GM03348 (cell line): Measurements from ENCODE around the gene NGFR.

Source experiments
- DNase-seq: peaks from one replicate; pipeline ENCODE4 v3.0.0; 2012; ENCODE audit warnings: low spot score

The NGFR gene

DNA sequence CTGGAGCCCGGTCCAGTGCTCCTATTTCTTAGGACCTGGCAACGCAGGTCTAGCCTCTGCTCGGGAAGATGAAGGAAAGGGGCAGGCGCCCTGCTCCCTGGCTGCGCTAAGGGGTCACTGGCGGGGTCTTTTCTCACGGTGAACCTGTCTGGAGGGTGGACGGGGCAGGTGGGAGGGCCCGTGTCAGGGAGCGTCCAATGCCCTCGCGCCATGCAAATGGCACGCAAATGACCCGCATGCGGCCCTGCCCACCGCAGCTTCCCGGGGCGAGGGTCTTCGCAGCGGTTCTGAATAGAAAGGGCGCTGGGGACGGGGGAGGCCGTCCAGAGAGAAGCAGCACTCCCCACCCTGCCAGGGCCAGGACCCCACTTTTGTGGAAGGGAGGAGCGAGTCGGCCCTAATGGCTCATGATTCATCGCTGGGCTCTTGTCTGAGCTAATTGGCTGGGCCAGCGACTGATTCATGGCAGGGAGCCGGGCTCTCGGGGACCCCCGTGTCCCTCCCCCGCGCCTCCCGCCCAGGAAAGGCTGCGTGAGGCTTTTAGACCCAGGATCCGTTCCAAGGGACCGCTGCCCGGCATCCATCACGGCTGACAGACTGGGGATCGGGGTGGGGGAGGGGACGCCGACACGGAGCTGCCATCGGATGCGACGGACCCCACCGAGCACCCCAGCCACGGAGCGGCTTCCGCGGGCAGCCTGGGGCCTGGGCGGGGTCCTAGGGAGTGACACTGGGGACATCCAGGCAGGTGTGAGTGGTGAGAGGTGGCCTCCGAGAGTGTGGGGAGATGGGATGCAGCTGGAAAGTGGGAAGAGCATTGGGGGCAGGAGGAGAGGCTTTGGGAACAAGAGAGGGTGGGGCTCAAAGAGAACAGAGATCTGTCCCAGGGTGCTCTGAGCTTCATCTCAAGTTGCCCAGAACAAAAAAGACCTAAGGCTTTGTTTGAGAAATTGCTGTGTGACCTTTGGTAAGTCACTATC is 25.0 kb upstream of the NGFR start:
- no peak for DNase-seq

DNA sequence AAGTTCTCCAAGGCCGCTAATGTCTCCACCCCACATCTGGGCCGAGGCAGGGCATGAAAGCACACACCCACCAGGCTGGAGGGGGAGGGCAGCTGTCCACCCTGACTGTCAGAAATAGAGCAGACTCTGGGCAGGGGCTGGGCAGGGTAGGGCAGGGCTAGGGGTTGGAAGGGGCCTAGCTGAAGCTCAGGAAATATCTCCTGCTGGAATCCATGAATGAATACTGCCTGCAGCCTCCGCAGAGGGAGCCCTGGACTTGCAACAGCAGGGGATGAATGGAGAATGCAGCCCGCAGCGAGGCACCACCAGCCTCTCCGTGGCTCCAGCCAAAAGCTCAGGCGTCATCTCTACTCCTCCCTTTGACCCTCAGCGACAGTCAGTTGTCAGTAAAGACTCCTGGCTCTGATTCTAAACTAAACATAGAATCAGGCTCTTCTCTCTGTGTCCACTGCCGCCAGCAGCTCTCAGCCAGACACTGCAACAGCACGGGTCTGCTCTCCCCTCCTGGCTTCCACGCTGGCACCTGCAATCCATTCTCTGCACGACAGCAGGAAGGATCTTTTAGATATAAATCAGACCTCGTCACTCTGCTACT is 23.9 kb upstream of the NGFR start:
- DNase-seq: peak; percentile 60

GRCh38 chr17:49471769-49472168 is 23.3 kb upstream of the NGFR start:
- DNase-seq: no peak

DNA sequence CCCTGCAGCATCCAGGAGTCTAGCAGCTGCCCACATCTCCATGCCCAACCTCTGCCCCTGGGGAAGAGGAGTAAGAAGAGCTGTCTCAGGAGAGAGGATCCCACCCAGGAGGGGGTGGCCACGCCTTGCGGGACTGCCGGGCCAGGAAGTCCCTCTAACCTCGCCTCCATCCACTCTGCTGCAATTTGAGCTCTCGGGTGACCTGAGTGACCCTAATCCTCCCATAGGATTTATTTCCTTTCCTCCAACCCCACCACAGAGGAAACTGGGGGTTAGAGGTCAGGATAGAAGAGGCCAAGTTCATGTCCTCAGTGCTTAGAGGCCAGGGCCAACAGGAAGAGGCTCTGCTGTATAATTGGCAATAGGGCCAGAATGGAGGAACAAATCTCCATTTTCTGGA is 22.6 kb upstream of the NGFR start:
- no peak for DNase-seq

DNA sequence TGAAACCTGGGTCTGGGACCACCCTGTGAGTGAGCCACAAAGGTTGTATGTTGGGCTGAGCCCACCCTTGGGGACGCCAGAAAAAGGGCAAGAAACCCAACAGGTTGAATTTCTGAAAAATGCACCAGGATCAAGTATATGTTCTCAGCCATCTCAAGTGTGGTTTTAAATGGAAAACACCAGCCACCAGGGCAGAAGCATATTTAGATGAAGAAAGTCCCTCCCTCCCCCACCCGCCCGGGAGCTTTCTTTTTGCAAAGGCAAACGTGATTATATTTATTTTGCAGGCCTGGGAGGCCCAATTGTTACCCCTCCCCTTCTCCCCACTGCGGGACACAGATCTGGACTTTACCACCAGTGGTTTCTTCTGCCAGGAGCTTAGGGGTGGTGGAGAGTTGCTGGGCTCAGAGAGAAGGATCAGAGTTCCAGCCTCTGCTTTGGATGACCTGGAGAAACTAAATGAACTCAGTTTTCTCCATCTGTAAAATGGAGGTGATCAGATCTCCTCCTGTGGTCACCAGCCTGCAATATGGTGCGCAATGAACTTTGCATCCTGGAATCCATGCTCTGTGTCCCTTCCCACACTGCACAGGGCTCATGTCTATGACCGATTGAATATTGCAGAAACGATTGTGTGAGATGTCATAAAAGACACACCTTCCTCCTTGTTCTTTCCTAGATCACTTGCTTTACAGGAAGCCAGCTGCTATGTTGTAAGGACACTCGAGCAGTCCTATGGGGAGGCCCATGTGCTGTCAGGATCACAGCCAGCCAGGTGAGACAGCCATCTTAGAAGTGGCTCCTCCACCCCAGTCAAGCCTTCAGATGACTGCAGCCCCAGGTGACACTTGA is 21.0 kb upstream of the NGFR start:
- no peak for DNase-seq

DNA sequence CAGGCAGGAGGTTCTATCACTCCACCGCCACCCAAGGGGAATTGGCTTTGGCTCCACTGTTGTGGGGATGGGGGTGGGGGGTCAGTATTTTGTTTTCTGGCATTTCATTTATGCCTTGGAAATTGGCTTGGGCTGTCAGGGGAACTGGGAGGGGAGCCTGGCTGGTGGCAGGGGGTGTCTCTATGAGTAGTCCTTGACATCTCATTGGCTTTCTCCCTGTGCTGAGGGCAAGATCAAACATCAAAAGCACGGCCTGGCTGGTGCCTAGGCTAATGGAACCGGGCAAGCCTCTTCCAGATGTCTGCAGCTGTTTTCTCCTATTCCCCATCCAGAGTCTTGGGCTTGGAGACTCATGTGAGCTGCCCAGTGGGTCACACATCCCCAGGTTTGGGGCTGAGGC is 17.4 kb upstream of the NGFR start:
- DNase-seq: no peak

GRCh38 chr17:49480836-49481615 is 14.1 kb upstream of the NGFR start:
- no peak for DNase-seq

GRCh38 chr17:49482144-49482817 is 12.8 kb upstream of the NGFR start:
- DNase-seq: peak; percentile 30

GRCh38 chr17:49483599-49484509 is 11.2 kb upstream of the NGFR start:
- no peak for DNase-seq

- no peak for DNase-seq
Measured at GRCh38 chr17:49484588-49484987, 10.5 kb upstream of the NGFR start.

DNA sequence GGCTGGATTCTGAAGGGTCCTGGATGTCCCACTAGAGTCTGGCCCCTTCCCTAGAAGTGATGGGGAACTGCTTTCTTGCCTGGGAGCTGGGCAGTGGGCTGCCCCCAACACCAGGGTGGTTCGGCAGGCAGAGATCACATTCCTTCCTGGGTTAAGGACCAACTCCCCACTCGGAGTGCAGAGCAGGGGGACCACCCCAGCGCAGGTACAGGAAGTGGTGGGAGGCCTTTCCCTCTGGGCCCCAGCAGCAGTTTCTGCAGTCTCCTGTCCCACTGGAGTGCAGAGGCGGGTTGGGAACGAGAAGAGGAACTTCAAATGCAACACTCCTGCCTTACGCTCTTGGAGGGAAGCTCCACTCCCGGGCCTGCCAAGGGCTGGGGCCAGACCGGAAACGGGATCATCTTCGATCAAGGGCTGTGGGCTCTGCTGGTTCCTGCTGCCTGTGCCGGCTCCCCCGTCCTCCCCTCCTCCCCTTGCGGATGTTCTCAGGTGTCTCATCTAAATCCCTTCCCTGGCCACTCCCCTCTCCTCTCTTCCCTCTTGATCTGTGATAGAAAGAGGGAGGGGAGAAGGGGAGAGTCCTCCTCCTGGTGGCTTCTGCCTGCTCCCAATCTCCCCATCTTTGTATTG is 9.0 kb upstream of the NGFR start:
- DNase-seq: no peak

- no peak for DNase-seq
Measured at GRCh38 chr17:49487183-49487582, 7.9 kb upstream of the NGFR start.

GRCh38 chr17:49488612-49489011 is 6.5 kb upstream of the NGFR start:
- DNase-seq: no peak

GRCh38 chr17:49489348-49489747 is 5.7 kb upstream of the NGFR start:
- no peak for DNase-seq

DNA sequence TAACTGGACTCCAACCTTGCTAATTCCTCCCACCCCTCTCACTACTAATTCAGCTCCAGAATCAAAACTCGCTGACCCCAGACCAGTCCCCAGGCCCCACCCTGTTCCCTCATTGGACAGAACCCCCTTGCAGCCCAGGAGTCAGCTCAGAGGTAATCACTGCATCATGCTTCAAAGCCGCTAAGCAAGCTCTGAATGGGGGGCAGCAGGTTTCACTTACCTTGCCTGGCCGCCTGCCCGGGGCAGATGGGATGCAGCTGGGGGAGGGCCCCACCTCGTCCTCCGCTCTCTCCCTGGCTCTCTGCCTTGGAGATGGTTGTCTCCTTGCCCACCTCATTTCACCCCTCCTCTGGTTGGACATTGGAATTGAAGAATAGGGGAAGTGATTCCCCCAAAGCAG is 4.8 kb upstream of the NGFR start:
- no peak for DNase-seq

DNA sequence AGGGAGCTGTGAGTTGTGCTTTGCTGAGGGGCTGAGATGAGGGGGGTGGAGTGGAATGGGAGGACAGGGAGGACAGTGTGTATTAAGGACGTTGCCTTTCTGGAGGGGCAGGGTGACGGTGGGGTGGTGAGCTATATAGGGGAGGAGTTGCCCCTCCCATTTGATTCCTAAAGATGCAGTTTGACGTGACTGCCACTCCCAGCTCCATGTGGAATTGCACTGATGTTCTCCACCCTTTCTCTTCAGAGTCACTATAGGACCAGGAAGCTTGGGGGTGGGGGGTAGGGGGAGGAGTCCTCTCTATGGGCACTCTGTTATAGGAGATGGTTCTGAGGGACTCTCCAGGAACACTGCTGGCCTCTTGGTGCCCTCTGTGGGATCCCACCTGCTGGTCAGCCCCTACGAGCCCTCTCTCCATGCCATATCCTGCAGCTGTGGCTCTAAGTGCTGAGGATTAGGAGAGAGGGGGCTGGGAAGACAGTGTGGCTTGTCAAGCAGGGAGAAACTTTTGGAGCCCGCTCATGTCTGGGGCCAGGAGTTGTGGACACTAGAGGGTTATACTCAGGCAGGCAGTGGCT is 3.8 kb upstream of the NGFR start:
- no peak for DNase-seq

- DNase-seq: no peak
Measured at GRCh38 chr17:49494399-49494985, 601 bp upstream of the NGFR start.

GRCh38 chr17:49495842-49496182 is 719 bp downstream of the NGFR start:
- DNase-seq: no peak
